HG03159 (cell line): ENCODE results near the gene ITGA2.

Source experiments
- ATAC-seq: cut with Tn5 transposase; IDR thresholded peaks from one replicate; pipeline ENCODE4 v1.9.1; 2021; ENCODE audit warnings: mild to moderate bottlenecking, moderate library complexity; ENCODE audit not compliant: unreplicated experiment

The ITGA2 gene

GRCh38 chr5:53052499-53052898, 63.3 kb downstream of the ITGA2 start:
- ATAC-seq: no peak

GRCh38 chr5:53053364-53053763, 64.2 kb downstream of the ITGA2 start:
- ATAC-seq: no peak

- ATAC-seq: no peak
Measured at GRCh38 chr5:53055365-53055764, 66.2 kb downstream of the ITGA2 start.

GRCh38 chr5:53059281-53059680, 70.1 kb downstream of the ITGA2 start:
- no peak for ATAC-seq

GRCh38 chr5:53063176-53063575, 74.0 kb downstream of the ITGA2 start:
- ATAC-seq: no peak

- ATAC-seq: no peak
Measured at GRCh38 chr5:53063791-53064190, 74.6 kb downstream of the ITGA2 start.

GRCh38 chr5:53066088-53066487, 76.9 kb downstream of the ITGA2 start:
- ATAC-seq: no peak

GRCh38 chr5:53067641-53068040, 78.5 kb downstream of the ITGA2 start:
- ATAC-seq: no peak

GRCh38 chr5:53068291-53068836, 79.2 kb downstream of the ITGA2 start:
- no peak for ATAC-seq

- no peak for ATAC-seq
Measured at GRCh38 chr5:53069626-53070025, 80.5 kb downstream of the ITGA2 start.

- no peak for ATAC-seq
Measured at GRCh38 chr5:53071298-53071697, 82.1 kb downstream of the ITGA2 start.

- ATAC-seq: no peak
Measured at GRCh38 chr5:53071738-53072137, 82.6 kb downstream of the ITGA2 start.

GRCh38 chr5:53073348-53073747, 84.2 kb downstream of the ITGA2 start:
- ATAC-seq: no peak

GRCh38 chr5:53076014-53076583, 86.9 kb downstream of the ITGA2 start:
- no peak for ATAC-seq

GRCh38 chr5:53080271-53080670, 91.1 kb downstream of the ITGA2 start:
- ATAC-seq: no peak

GRCh38 chr5:53083927-53084326, 94.8 kb downstream of the ITGA2 start:
- ATAC-seq: no peak

- ATAC-seq: no peak
Measured at GRCh38 chr5:53084546-53085255, 95.5 kb downstream of the ITGA2 start.

- ATAC-seq: no peak
Measured at GRCh38 chr5:53087171-53087570, 98.0 kb downstream of the ITGA2 start.

- ATAC-seq: no peak
Measured at GRCh38 chr5:53087621-53088121, 98.5 kb downstream of the ITGA2 start.

- peak; percentile 90 for ATAC-seq
Measured at GRCh38 chr5:53089481-53089991, 100.4 kb downstream of the ITGA2 start.

GRCh38 chr5:53090229-53090628, 101.1 kb downstream of the ITGA2 start:
- no peak for ATAC-seq

GRCh38 chr5:53091289-53091688, 102.1 kb downstream of the ITGA2 start:
- ATAC-seq: no peak
